ENCODE results near the gene MPRIP.
"Not testable (repeated sequence)": the region's sequence is repeated elsewhere in the genome, so short reads cannot be mapped to it uniquely, and the experiment has no call there.

DNA sequence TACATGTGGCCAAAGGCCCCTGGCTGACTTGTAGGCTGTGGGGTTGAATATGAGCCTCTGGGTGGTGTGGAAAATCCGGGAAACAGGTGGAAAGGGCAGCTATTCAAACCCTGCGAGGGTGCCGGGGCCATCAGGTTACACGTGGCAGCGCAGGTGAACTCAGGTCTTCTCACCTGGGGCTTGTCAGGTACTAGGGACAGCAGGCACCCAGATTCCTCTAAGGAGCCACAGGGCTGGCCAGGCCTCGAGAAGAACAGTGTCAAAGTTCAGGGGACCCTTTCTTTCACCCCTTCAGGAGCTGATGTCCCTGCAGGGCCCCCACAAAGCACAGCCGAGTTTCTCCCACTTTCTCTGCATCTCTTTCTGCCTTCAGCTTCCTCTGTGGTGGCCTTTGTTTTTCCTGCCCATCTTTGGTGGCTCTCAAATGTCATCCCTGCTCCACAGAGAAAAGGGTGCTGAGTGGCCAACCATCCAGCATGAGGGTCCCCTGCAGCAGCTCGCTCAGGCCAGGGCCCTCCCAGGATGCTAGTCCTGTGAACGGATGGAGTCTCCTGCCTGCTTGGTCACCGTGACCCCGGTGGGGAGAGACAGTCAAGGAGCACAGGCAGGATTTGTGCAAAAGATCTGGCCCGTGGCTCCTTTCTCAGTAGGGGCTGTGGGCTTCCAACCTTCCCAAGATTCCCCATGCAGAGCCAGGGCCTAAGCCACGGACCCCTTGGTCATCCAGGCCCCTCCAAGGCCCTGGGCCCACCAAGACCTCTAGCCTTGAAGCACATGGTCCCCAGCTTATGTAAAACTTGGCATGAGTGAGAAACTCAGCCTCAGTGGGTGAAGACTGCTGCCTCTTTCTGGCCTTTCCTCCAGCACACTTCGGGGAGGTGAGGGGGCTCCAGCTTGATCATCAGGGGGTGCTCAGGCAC, 28.2 kb upstream of the MPRIP start:
- TF ChIP-seq, protein P1, sequence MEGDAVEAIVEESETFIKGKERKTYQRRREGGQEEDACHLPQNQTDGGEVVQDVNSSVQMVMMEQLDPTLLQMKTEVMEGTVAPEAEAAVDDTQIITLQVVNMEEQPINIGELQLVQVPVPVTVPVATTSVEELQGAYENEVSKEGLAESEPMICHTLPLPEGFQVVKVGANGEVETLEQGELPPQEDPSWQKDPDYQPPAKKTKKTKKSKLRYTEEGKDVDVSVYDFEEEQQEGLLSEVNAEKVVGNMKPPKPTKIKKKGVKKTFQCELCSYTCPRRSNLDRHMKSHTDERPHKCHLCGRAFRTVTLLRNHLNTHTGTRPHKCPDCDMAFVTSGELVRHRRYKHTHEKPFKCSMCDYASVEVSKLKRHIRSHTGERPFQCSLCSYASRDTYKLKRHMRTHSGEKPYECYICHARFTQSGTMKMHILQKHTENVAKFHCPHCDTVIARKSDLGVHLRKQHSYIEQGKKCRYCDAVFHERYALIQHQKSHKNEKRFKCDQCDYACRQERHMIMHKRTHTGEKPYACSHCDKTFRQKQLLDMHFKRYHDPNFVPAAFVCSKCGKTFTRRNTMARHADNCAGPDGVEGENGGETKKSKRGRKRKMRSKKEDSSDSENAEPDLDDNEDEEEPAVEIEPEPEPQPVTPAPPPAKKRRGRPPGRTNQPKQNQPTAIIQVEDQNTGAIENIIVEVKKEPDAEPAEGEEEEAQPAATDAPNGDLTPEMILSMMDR (IDR thresholded peaks at IDR 0.05) = not testable (repeated sequence)
- TF ChIP-seq EZH2 (IDR thresholded peaks at IDR 0.05; ENCODE audit: borderline replicate concordance, insufficient read depth, low read depth, low read length, poor library complexity, severe bottlenecking) = not testable (repeated sequence)
